K562 (cell line): Measurements from ENCODE around the gene CSMD2. TPM values are rescaled to one million over a fixed set of nuclear protein-coding genes. Genes with fewer than 3 reads are reported as not detected.

Experiments used
- MBD2 ChIP-seq: sonication (generic); IDR thresholded peaks from 2 replicates; pipeline ENCODE4 v1.6.1; 2016; ENCODE audit warnings: low read depth, borderline replicate concordance
- MEF2D ChIP-seq: conservative IDR thresholded peaks from 2 replicates; pipeline ENCODE4 v1.6.1; 2016; ENCODE audit warnings: low read depth, missing genetic modification characterization, missing compliant biosample characterization
- MTA2 ChIP-seq: fragments of 450-650 bp; IDR thresholded peaks from 2 replicates; pipeline ENCODE4 v1.6.1; 2016; ENCODE audit warnings: low read depth
- NCOA2 ChIP-seq, 2 experiments: fragments of 450-650 bp; IDR thresholded peaks; 2 replicates each; pipeline ENCODE4 v1.6.1; 2018; ENCODE audit warnings: mild to moderate bottlenecking in 2 of 2, moderate library complexity in 1 of 2; ENCODE audit not compliant: partially characterized antibody in 2 of 2
- SAFB2 ChIP-seq: fragments of 200-400 bp; formaldehyde crosslinking; IDR thresholded peaks from 2 replicates; pipeline ENCODE4 v1.6.1; 2018; ENCODE audit warnings: borderline replicate concordance, low read length, low read depth, moderate library complexity; ENCODE audit not compliant: severe bottlenecking
- SETDB1 ChIP-seq: IDR thresholded peaks from one replicate; pipeline ENCODE4 v1.6.1; 2012; ENCODE audit warnings: low read length, control low read depth, inconsistent platforms
- SRF ChIP-seq, 2 experiments: fragments of 250-450, 450-650 bp in 1 of 2; sonication (Bioruptor Pico) in 1 of 2; sonication (generic) in 1 of 2; formaldehyde crosslinking; IDR thresholded peaks; 2 replicates each; pipeline versions ENCODE4 v1.5.0 to v1.5.1; 2020 to 2022; ENCODE audit warnings: mild to moderate bottlenecking in 1 of 2, missing genetic modification reagents in 1 of 2
- polyA plus RNA-seq, 8 experiments: library from polyadenylated mRNA; depleted of rRNA in 4 of 8; stranded (reverse) in 5 of 8; unstranded in 3 of 8; fragments of >200 nt; fragmentation: Nextera tagmentation in 2 of 8; fragmentation: Illumina TruSeq in 1 of 8; extraction: Ambion mirVana in 2 of 8; extraction: Trizol in 1 of 8; gene quantifications; 2 replicates each; pipeline versions ENCODE4 v1.2.1 to v1.2.3, GENCODE V29; 2011 to 2014; ENCODE audit warnings: inconsistent platforms in 1 of 8, missing spikeins in 1 of 8
- total RNA-seq, 7 experiments: library from RNA; depleted of rRNA in 6 of 7; stranded (reverse); fragments of >200 nt in 6 of 7; fragmentation: Illumina TruSeq in 2 of 7; extraction: Trizol in 2 of 7; gene quantifications; 2 replicates each; pipeline versions ENCODE4 v1.2.1 to v1.2.3, GENCODE V29; 2011 to 2021; ENCODE audit warnings: low replicate concordance in 1 of 7
- TF ChIP-seq, protein P1 (sequence below), 2 experiments: fragments of 450-650 bp; IDR thresholded peaks; 2 replicates each; pipeline ENCODE4 v1.6.1; 2018; ENCODE audit warnings: mild to moderate bottlenecking in 2 of 2, low read depth in 1 of 2; ENCODE audit not compliant: partially characterized antibody in 2 of 2
- TF ChIP-seq, protein P2 (sequence below), 2 experiments: fragments of 450-650 bp; IDR thresholded peaks; 2 replicates each; pipeline ENCODE4 v1.6.1; 2016; ENCODE audit warnings: mild to moderate bottlenecking in 2 of 2, borderline replicate concordance in 1 of 2, low read depth in 1 of 2, moderate library complexity in 1 of 2
- TF ChIP-seq, protein P3 (sequence below): fragments of 450-650 bp; formaldehyde crosslinking; IDR thresholded peaks from 2 replicates; pipeline ENCODE4 v1.4.0; 2020; ENCODE audit warnings: mild to moderate bottlenecking, moderate library complexity
- TF ChIP-seq, protein P4 (sequence below): sonication (generic); formaldehyde crosslinking; IDR thresholded peaks from 2 replicates; pipeline ENCODE4 v1.8.0; 2022; ENCODE audit warnings: missing genetic modification reagents, mild to moderate bottlenecking, borderline replicate concordance

The CSMD2 gene
- total and polyA plus RNA-seq, 9 of the 15 experiments (the other 6 are each of a cell fraction or from before 2014, with no cell fraction given): not detected

DNA sequence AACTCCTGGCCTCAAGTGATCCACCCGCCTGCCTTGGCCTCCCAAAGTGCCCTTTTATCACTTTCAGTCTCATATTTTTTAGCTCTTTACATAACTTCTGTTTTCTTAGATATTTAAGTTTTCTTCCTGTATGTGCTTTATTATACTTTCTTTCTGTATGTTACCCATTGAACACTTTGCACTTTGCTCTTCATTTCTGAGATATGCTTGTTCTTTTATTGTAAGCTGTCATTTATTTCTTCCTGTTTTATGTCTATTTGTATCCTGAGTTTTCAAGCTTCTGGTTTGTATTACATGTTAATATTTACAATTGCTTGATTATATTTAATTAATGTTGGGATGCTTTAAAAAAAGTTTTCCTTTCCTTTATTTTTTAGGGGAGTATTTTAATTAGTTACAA lies 656.9 kb downstream of the CSMD2 start (continued):
- TF ChIP-seq, protein P1, sequence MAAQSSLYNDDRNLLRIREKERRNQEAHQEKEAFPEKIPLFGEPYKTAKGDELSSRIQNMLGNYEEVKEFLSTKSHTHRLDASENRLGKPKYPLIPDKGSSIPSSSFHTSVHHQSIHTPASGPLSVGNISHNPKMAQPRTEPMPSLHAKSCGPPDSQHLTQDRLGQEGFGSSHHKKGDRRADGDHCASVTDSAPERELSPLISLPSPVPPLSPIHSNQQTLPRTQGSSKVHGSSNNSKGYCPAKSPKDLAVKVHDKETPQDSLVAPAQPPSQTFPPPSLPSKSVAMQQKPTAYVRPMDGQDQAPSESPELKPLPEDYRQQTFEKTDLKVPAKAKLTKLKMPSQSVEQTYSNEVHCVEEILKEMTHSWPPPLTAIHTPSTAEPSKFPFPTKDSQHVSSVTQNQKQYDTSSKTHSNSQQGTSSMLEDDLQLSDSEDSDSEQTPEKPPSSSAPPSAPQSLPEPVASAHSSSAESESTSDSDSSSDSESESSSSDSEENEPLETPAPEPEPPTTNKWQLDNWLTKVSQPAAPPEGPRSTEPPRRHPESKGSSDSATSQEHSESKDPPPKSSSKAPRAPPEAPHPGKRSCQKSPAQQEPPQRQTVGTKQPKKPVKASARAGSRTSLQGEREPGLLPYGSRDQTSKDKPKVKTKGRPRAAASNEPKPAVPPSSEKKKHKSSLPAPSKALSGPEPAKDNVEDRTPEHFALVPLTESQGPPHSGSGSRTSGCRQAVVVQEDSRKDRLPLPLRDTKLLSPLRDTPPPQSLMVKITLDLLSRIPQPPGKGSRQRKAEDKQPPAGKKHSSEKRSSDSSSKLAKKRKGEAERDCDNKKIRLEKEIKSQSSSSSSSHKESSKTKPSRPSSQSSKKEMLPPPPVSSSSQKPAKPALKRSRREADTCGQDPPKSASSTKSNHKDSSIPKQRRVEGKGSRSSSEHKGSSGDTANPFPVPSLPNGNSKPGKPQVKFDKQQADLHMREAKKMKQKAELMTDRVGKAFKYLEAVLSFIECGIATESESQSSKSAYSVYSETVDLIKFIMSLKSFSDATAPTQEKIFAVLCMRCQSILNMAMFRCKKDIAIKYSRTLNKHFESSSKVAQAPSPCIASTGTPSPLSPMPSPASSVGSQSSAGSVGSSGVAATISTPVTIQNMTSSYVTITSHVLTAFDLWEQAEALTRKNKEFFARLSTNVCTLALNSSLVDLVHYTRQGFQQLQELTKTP (IDR thresholded peaks at IDR 0.05; ENCODE audit: low read depth in 1 of 2, partially characterized antibody in 2 of 2): no peak
- TF ChIP-seq SAFB2 (no peak), MTA2 (no peak), NCOA2 (IDR thresholded peaks at IDR 0.05; ENCODE audit: partially characterized antibody in 2 of 2) (no peak), MEF2D (tag) (no peak), MBD2 (no peak), SETDB1 (no peak), SRF (CRISPR knock-in tag; IDR thresholded peaks at IDR 0.05) (no peak)
- TF ChIP-seq, protein P2, sequence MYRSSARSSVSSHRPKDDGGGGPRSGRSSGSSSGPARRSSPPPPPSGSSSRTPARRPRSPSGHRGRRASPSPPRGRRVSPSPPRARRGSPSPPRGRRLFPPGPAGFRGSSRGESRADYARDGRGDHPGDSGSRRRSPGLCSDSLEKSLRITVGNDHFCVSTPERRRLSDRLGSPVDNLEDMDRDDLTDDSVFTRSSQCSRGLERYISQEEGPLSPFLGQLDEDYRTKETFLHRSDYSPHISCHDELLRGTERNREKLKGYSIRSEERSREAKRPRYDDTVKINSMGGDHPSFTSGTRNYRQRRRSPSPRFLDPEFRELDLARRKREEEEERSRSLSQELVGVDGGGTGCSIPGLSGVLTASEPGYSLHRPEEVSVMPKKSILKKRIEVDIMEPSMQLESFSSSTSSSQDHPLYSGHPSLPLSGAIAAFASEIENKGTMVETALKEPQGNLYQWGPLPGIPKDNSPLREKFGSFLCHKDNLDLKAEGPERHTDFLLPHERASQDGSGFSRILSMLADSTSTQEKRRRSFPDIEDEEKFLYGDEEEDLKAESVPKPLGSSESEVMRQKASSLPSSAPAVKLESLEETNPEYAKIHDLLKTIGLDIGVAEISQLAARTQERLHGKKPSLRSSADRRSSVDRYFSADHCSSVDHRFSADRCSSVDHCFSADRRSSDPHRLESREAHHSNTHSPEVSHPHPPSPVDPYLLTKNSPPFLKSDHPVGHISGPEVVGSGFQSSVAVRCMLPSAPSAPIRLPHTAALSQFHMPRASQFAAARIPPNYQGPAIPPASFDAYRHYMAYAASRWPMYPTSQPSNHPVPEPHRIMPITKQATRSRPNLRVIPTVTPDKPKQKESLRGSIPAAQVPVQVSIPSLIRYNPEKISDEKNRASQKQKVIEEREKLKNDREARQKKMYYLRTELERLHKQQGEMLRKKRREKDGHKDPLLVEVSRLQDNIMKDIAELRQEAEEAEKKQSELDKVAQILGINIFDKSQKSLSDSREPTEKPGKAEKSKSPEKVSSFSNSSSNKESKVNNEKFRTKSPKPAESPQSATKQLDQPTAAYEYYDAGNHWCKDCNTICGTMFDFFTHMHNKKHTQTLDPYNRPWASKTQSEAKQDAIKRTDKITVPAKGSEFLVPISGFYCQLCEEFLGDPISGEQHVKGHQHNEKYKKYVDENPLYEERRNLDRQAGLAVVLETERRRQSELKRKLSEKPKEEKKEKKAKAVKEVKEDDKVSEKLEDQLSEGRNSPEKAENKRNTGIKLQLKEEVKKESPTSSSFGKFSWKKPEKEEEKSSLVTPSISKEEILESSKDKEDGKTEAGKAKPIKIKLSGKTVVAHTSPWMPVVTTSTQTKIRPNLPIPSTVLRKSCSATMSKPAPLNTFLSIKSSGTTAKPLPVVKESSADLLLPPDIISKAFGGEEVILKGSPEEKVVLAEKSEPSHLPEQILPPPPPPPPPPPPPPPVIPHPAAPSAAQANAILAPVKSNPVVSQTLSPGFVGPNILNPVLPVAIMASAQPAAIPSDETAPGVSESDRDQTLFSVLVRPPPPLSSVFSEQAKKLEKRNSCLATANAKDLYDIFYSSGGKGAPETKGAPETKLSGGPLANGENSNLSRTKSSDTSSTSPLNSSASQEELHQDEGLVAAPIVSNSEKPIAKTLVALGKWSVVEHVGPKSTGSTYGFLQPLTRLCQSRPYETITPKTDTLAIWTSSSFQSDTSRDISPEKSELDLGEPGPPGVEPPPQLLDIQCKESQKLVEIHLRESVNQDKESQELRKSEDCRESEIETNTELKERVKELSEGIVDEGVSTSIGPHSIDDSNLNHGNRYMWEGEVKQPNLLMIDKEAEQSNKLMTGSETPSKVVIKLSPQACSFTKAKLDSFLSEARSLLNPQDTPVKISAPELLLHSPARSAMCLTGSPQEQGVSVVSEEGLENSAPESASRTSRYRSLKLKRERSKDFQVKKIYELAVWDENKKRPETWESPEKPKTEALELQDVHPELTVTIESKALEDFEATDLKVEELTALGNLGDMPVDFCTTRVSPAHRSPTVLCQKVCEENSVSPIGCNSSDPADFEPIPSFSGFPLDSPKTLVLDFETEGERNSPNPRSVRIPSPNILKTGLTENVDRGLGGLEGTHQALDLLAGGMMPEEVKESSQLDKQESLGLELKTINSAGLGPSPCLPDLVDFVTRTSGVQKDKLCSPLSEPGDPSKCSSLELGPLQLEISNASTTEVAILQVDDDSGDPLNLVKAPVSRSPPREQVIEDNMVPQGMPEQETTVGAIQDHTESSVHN (IDR thresholded peaks at IDR 0.05; ENCODE audit: borderline replicate concordance in 1 of 2, low read depth in 1 of 2): no peak
- TF ChIP-seq, protein P3, sequence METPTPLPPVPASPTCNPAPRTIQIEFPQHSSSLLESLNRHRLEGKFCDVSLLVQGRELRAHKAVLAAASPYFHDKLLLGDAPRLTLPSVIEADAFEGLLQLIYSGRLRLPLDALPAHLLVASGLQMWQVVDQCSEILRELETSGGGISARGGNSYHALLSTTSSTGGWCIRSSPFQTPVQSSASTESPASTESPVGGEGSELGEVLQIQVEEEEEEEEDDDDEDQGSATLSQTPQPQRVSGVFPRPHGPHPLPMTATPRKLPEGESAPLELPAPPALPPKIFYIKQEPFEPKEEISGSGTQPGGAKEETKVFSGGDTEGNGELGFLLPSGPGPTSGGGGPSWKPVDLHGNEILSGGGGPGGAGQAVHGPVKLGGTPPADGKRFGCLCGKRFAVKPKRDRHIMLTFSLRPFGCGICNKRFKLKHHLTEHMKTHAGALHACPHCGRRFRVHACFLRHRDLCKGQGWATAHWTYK (CRISPR knock-in tag): no peak
- TF ChIP-seq, protein P4, sequence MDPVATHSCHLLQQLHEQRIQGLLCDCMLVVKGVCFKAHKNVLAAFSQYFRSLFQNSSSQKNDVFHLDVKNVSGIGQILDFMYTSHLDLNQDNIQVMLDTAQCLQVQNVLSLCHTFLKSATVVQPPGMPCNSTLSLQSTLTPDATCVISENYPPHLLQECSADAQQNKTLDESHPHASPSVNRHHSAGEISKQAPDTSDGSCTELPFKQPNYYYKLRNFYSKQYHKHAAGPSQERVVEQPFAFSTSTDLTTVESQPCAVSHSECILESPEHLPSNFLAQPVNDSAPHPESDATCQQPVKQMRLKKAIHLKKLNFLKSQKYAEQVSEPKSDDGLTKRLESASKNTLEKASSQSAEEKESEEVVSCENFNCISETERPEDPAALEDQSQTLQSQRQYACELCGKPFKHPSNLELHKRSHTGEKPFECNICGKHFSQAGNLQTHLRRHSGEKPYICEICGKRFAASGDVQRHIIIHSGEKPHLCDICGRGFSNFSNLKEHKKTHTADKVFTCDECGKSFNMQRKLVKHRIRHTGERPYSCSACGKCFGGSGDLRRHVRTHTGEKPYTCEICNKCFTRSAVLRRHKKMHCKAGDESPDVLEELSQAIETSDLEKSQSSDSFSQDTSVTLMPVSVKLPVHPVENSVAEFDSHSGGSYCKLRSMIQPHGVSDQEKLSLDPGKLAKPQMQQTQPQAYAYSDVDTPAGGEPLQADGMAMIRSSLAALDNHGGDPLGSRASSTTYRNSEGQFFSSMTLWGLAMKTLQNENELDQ: no peak
